ENCODE data around the gene EBPL. TPM values are rescaled to one million over a fixed set of nuclear protein-coding genes. Genes with fewer than 3 reads are reported as not detected.
"Not testable (repeated sequence)": the region's sequence is repeated elsewhere in the genome, so short reads cannot be mapped to it uniquely, and the experiment has no call there.

Gene EBPL
- total RNA-seq (2014; rRNA removed; shearing (Covaris generic)): 67.9 and 77.4 TPM in 2 replicates

DNA sequence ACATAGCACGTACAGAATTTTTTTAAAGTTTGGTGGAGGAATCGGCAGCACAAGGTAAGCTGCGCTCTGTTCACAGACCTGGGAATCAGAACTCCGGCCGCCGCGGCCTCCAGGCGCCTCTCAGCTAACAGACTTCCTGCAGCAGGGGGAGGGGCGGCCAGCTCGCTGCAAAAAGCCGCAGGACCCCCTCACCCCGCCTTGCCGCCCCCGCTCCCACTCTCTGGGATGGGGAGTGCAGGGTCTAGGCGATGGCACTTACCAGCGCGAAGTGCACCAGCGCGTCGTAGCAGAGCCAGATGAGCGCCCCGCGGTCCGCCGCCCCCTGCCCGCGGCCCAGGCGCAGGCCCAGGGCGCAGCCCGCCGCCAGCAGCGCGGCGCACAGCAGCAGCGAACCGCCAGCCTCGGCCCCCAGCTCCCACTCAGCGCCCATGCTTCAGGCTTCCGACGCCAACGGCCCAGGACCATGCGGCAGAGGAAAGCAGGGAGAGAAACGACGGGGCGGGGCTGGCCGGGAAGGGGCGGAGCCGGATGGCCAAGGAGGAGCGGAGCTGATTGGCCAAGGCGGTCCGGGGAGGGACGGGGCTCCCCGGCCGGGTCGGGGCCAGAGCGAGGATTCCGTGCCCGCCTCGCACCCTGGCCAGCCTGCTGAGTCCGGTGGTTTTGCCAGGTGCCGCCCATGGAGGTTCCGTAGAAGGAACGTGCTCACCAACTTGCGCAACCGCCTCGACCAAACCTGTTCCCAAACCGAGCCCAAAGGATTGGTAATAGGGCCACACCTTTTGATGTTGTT lies at the start of gene EBPL:
Gene EBPL, minus strand, starts transcription at position 492 of the 790 bp plus-strand sequence. Its CDS starts 62 bp downstream, at position 430.
- peak; percentile 74 for DNase-seq (ENCODE audit: low spot score)

- no peak for DNase-seq (ENCODE audit: low spot score)
These were observed 49.6 kb upstream of the EBPL start for GRCh38 chr13:49740870-49741269.

- no peak for DNase-seq (ENCODE audit: low spot score)
These were observed 48.4 kb upstream of the EBPL start for GRCh38 chr13:49739498-49740187.

DNA sequence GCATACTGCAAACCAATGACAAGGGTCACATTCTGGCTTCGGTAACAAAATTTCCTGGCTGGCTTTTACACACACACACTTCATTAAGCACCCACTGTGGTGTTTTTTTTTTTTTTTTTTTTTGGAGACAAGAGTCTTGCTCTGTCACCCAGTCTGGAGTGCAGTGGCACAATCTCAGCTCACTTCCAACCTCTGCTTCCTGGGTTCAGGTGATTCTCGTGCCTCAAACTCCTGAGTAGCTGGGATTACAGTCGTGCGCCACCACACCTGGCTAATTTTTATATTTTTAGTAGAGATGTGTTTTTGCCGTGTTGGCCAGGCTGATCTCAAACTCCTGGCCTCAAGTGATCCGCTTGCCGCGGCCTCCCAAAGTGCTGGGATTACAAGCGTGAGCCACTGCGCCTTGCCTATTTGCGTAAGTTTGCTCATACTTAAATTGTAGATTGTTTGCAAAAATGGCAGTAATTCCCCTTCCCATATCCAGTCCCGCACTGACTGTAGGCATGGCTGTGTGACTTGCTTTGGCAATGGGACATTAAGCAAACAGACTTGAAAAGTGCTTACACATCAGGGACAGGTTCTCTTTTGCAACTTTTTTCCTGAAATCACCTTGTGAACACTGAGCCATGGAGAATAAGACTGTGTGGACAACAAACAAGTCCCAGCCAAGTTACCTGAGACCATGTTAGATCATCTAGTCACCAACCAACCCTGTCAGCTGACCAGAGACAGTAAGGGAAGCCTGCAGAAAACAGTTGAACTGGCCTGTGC lies 42.1 kb upstream of the EBPL start:
- DNase-seq (ENCODE audit: low spot score): no peak

- DNase-seq (ENCODE audit: low spot score): no peak
These were observed 40.5 kb upstream of the EBPL start for GRCh38 chr13:49731766-49732165.

- DNase-seq (ENCODE audit: low spot score): no peak
These were observed 25.3 kb upstream of the EBPL start for GRCh38 chr13:49716615-49717014.

DNA sequence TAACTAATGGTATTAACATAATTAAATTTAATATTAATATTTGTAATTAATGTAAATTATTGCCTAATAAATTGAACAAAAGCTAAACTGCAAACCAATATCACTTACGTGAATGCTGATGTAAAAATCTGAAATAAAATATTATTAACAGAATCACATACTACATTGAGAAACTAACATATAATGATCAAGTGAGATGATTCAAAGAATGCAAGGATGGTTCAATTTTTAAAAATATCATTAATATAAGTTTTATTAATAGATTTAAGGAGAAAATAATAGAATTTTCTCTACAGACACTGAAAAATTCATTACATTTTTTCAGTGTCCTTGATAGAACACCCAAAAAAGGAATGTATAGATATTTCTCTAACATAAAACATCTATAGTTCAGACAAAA lies 23.5 kb upstream of the EBPL start:
- DNase-seq (ENCODE audit: low spot score): no peak

DNA sequence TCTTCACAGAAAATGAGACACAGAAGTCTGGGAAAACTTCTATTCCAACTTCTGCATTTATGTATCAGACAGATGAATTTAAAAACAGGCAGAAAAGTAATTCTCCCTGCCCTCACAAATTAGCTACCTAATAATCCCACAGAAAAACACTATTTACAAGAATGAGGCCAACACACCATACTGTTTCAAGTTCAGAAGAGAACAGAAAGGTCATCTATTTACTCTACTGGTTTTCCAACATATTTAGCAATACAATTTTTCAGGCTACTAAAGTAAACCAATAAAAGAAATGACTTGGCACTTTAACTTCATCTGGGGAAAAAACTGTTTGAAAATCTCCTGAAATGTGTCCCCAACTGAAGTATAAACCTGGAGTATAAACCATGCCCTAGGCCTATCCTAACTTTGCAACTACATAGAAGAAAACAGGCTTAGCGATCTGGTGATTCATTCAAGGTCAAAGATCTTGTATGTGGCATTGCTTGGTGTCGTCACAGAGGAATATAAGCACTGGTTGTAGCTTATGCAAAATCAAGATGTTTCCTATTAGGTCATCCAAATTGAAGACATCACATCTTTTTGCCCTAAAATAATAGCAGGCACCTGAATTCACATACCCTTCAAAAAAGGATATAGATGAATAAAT lies 20.1 kb upstream of the EBPL start:
- peak; percentile 3 for DNase-seq (ENCODE audit: low spot score)

DNA sequence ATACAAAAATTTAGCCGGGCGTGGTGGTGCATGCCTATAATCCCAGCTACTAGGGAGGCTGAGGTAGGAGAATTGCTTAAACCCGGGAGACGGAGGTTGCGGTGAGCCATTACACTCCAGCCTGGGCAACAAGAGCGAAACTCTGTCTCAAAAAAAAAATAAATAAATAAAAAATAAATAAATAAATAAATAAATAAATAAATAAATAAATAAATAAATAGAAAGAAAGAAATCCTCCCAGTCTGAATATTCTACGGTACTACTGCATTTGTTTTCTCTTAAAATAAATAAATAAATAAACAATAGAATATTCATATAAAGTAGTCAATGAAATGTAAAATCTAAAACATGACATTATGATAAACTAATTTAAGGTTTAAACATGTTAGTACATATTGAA lies 13.0 kb upstream of the EBPL start:
- DNase-seq (ENCODE audit: low spot score): not testable (repeated sequence)

GRCh38 chr13:49701491-49701890 lies 10.2 kb upstream of the EBPL start:
- no peak for DNase-seq (ENCODE audit: low spot score)

DNA sequence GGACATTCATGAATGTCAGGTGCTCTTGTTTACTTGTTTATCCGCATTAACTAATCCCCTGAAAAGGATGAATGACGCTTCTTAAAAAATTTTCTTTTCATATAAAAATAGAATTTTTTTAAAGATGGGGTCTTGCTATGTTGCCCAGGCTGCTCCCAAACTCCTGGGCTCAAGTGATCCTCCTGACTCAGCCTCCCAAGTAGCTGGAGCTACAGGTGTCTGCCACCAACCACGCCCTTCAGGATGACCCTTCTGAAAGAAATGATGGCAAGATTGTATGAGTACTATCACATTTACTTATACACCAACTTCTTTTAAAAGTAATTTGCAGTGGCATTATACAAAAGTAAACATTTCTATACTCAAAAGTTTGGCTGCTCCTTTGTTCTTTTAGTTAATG lies 6.2 kb upstream of the EBPL start:
- no peak for DNase-seq (ENCODE audit: low spot score)

DNA sequence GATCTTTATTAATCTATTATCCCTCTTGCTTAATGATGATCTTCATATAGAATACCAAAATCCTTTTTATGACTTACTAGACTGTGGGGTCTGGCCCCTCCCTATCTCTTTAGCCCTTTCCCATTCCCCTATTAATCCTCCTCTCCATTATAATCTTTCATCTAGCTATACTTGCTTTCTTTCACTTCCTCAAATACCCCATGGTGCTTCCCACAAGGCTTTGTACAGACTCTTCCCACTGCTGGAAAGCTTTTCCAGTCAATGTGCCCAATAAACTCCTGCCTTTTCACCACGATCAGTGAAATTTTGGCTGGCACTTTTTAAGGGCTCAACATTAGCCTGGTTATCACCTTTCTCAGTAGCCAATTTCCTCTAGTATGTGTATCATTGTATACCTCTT lies 3.2 kb upstream of the EBPL start:
- DNase-seq (ENCODE audit: low spot score): no peak

- no peak for DNase-seq (ENCODE audit: low spot score)
These were observed 2.6 kb upstream of the EBPL start for GRCh38 chr13:49693877-49694276.

GRCh38 chr13:49693191-49693733 lies 2.0 kb upstream of the EBPL start:
- DNase-seq (ENCODE audit: low spot score): no peak

GRCh38 chr13:49690133-49690994 lies 922 bp downstream of the EBPL start:
- peak; percentile 12 for DNase-seq (ENCODE audit: low spot score)

GRCh38 chr13:49683489-49683888 lies 7.8 kb downstream of the EBPL start:
- no peak for DNase-seq (ENCODE audit: low spot score)

DNA sequence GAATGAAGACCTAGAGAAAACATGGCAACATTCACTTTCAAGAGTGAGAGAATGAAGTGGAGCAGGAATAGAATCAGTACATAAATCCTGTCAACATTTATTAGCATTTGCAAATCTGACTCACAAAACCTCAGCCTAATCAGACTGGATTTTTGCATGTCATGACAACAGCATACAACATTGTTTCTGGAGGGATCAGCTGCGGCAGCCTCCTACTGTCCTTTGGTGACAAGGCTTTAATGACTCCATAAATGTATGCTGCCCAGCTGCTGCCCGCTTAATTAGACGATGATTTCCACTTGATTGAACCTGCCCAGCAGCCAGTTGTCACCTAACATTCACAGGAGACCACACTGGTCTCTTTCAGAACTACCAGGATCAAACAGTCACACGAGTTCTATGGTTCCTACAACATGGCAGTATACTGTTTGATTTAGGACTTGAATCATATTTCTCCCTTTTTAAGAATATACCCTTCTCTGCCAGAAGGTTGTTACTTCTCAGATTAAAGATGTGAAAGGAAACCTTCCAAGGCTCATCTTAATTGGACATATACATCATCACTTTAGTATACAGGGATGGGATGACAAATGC lies 9.3 kb downstream of the EBPL start:
- no peak for DNase-seq (ENCODE audit: low spot score)

GRCh38 chr13:49679246-49679645 lies 12.0 kb downstream of the EBPL start:
- peak; percentile 4 for DNase-seq (ENCODE audit: low spot score)

- DNase-seq (ENCODE audit: low spot score): no peak
These were observed 12.9 kb downstream of the EBPL start for GRCh38 chr13:49678191-49678914.

All from H4 (cell line).